Trophoblast cell (in vitro differentiated cells and primary cell): ENCODE data around the gene PSMB10.

Experiments used
- DNase-seq, 2 donors: peaks; one replicate each; pipeline ENCODE4 v3.0.0-alpha.2; 2016
- H2AFZ ChIP-seq: 2 replicates; pipeline ENCODE4 v1.6.1; 2013; ENCODE audit warnings: low read length, moderate library complexity, mild to moderate bottlenecking; ENCODE audit not compliant: insufficient read depth, poor library complexity
- H2AK5ac ChIP-seq: 2 replicates; pipeline ENCODE4 v1.6.1; 2013; ENCODE audit warnings: mild to moderate bottlenecking, low read length
- H2BK120ac ChIP-seq: 2 replicates; pipeline ENCODE4 v1.6.1; 2013; ENCODE audit warnings: low read length, mild to moderate bottlenecking, moderate library complexity; ENCODE audit not compliant: insufficient read depth, poor library complexity
- H2BK12ac ChIP-seq: 2 replicates; pipeline ENCODE4 v1.6.1; 2013; ENCODE audit warnings: mild to moderate bottlenecking, low read length, moderate library complexity
- H2BK5ac ChIP-seq: 2 replicates; pipeline ENCODE4 v1.6.1; 2013; ENCODE audit warnings: low read length, low read depth, moderate library complexity, mild to moderate bottlenecking; ENCODE audit not compliant: poor library complexity
- H3K14ac ChIP-seq: 2 replicates; pipeline ENCODE4 v1.6.1; 2013; ENCODE audit warnings: mild to moderate bottlenecking, low read length
- H3K18ac ChIP-seq: 2 replicates; pipeline ENCODE4 v1.6.1; 2013; ENCODE audit warnings: mild to moderate bottlenecking, low read length
- H3K23ac ChIP-seq: 2 replicates; pipeline ENCODE4 v1.6.1; 2013; ENCODE audit warnings: low read length
- H3K27ac ChIP-seq: 2 replicates; pipeline ENCODE4 v1.5.1; 2013; ENCODE audit warnings: low read depth, mild to moderate bottlenecking, inconsistent platforms, low read length, moderate library complexity
- H3K27me3 ChIP-seq: 2 replicates; pipeline ENCODE4 v1.6.1; 2013; ENCODE audit warnings: inconsistent platforms, mild to moderate bottlenecking, low read length, moderate library complexity; ENCODE audit not compliant: insufficient read depth
- H3K36me3 ChIP-seq, 2 experiments: 1 replicate in 1 of 2; 2 replicates in 1 of 2; pipeline ENCODE4 v1.6.1; 2013; ENCODE audit warnings: low read length in 2 of 2, mild to moderate bottlenecking in 2 of 2, moderate library complexity in 1 of 2; ENCODE audit not compliant: insufficient read depth in 2 of 2, control insufficient read depth in 1 of 2
- H3K4ac ChIP-seq: 2 replicates; pipeline ENCODE4 v1.6.1; 2013; ENCODE audit warnings: low read depth, mild to moderate bottlenecking, low read length, moderate library complexity
- H3K4me1 ChIP-seq, 2 experiments: 1 replicate in 1 of 2; 2 replicates in 1 of 2; pipeline ENCODE4 v1.6.1; 2013; ENCODE audit warnings: low read length in 2 of 2, mild to moderate bottlenecking in 2 of 2, moderate library complexity in 1 of 2; ENCODE audit not compliant: insufficient read depth in 2 of 2, control insufficient read depth in 1 of 2
- H3K4me2 ChIP-seq: 2 replicates; pipeline ENCODE4 v1.6.1; 2013; ENCODE audit warnings: inconsistent platforms, mild to moderate bottlenecking, low read length, moderate library complexity
- H3K4me3 ChIP-seq: 2 replicates; pipeline ENCODE4 v1.5.1; 2013; ENCODE audit warnings: mild to moderate bottlenecking, low read depth, low read length, inconsistent platforms
- H3K79me1 ChIP-seq: one replicate; pipeline ENCODE4 v1.6.1; 2013; ENCODE audit warnings: low read length
- H3K79me2 ChIP-seq: 2 replicates; pipeline ENCODE4 v1.6.1; 2013; ENCODE audit warnings: low read length, mild to moderate bottlenecking; ENCODE audit not compliant: control insufficient read depth, insufficient read depth, poor library complexity
- H3K9ac ChIP-seq: 2 replicates; pipeline ENCODE4 v1.6.1; 2013; ENCODE audit warnings: mild to moderate bottlenecking, low read length
- H3K9me3 ChIP-seq: 2 replicates; pipeline ENCODE4 v1.6.1; 2013; ENCODE audit warnings: low read depth, mild to moderate bottlenecking, control low read depth, inconsistent platforms, low read length; ENCODE audit not compliant: insufficient read depth
- H4K12ac ChIP-seq: 2 replicates; pipeline ENCODE4 v1.6.1; 2013; ENCODE audit warnings: low read depth, mild to moderate bottlenecking, low read length, moderate library complexity
- H4K8ac ChIP-seq: 2 replicates; pipeline ENCODE4 v1.6.1; 2013; ENCODE audit warnings: low read depth, mild to moderate bottlenecking, low read length, moderate library complexity
- H4K91ac ChIP-seq: one replicate; pipeline ENCODE4 v1.6.1; 2013; ENCODE audit warnings: low read depth, mild to moderate bottlenecking, low read length, moderate library complexity
- WGBS: extraction: QIAGEN DNeasy Blood & Tissue Kit; methylation state at CpG from one replicate; pipeline ENCODE4 v1.1.7; 2013; ENCODE audit warnings: missing lambda C conversion rate; ENCODE audit not compliant: insufficient read length, insufficient coverage; ENCODE audit errors: extremely low coverage; 5-methylcytosine and 5-hydroxymethylcytosine counted together

The PSMB10 gene

GRCh38 chr16:67892375-67892774 is 44.3 kb downstream of the PSMB10 start:
- Histone ChIP-seq H3K9me3 (no peaks in the 10 kb centered on the region), H3K27ac (no peak overlapping the region), H3K9ac (no peak overlapping the region), H3K4me3 (no peak overlapping the region), H2BK120ac (no peak overlapping the region), H4K12ac (no peak overlapping the region), H3K27me3 (no peaks in the 10 kb centered on the region), H4K8ac (no peak overlapping the region), H3K4me2 (peak overlapping the region; percentile 67), H3K18ac (no peak overlapping the region), H2AK5ac (no peak overlapping the region), H3K79me2 (peaks cover 8% of the 10 kb centered on the region), H3K79me1 (peaks cover 6% of the 10 kb centered on the region), H2BK12ac (no peak overlapping the region), H3K23ac (no peak overlapping the region), H3K4me1 (peaks cover 5 to 8% of the 10 kb centered on the region in 2 experiments), H3K36me3 (no peaks in the 10 kb centered on the region), H3K4ac (no peak overlapping the region), H3K14ac (no peak overlapping the region), H2AFZ (no peak overlapping the region), H2BK5ac (no peak overlapping the region), H4K91ac (no peak overlapping the region)
- WGBS = no CpG with 5 or more reads among the region's 5 CpGs
- no peak for DNase-seq

GRCh38 chr16:67888331-67888730 is 48.3 kb downstream of the PSMB10 start:
- no peak overlapping the region for H3K9ac ChIP-seq
- H3K4me1 ChIP-seq = peaks cover 11 to 18% of the 10 kb centered on the region in 2 experiments
- no peak overlapping the region for H2AFZ ChIP-seq
- H4K8ac ChIP-seq = no peak overlapping the region
- no peak overlapping the region for H3K4ac ChIP-seq
- no peak overlapping the region for H2BK12ac ChIP-seq
- no peak overlapping the region for H3K23ac ChIP-seq
- H2AK5ac ChIP-seq = no peak overlapping the region
- H3K9me3 ChIP-seq = no peaks in the 10 kb centered on the region
- no peak overlapping the region for H4K12ac ChIP-seq
- H3K4me2 ChIP-seq = no peak overlapping the region
- H3K18ac ChIP-seq = no peak overlapping the region
- no peak overlapping the region for H2BK120ac ChIP-seq
- H2BK5ac ChIP-seq = no peak overlapping the region
- DNase-seq = no peak
- no peak overlapping the region for H3K27ac ChIP-seq
- H3K4me3 ChIP-seq = no peak overlapping the region
- H3K27me3 ChIP-seq = no peaks in the 10 kb centered on the region
- WGBS = no CpG with 5 or more reads among the region's 3 CpGs
- no peak overlapping the region for H3K14ac ChIP-seq
- peaks cover 13 to 15% of the 10 kb centered on the region in 2 experiments for H3K36me3 ChIP-seq
- peaks cover 2% of the 10 kb centered on the region for H3K79me2 ChIP-seq
- H4K91ac ChIP-seq = no peak overlapping the region
- peaks cover 4% of the 10 kb centered on the region for H3K79me1 ChIP-seq

GRCh38 chr16:67886387-67886786 is 50.3 kb downstream of the PSMB10 start:
- Histone ChIP-seq H3K4me2 (no peak overlapping the region), H3K27me3 (no peaks in the 10 kb centered on the region), H3K9me3 (peaks cover 2% of the 10 kb centered on the region), H3K36me3 (peaks cover 29 to 31% of the 10 kb centered on the region in 2 experiments), H2BK5ac (no peak overlapping the region), H4K91ac (no peak overlapping the region), H3K79me2 (no peaks in the 10 kb centered on the region), H3K14ac (no peak overlapping the region), H3K4me1 (peaks cover 20 to 25% of the 10 kb centered on the region in 2 experiments), H4K12ac (no peak overlapping the region), H2AFZ (no peak overlapping the region), H2AK5ac (no peak overlapping the region), H3K9ac (no peak overlapping the region), H3K23ac (no peak overlapping the region), H2BK120ac (no peak overlapping the region), H3K4ac (no peak overlapping the region), H3K4me3 (no peak overlapping the region), H3K27ac (no peak overlapping the region), H2BK12ac (no peak overlapping the region), H3K18ac (no peak overlapping the region), H3K79me1 (peaks cover 2% of the 10 kb centered on the region), H4K8ac (no peak overlapping the region)
- WGBS = no CpG with 5 or more reads among the region's 5 CpGs
- no peak for DNase-seq

- no peak overlapping the region for H4K12ac ChIP-seq
- no peak overlapping the region for H2BK12ac ChIP-seq
- no peak overlapping the region for H2BK5ac ChIP-seq
- H4K91ac ChIP-seq = no peak overlapping the region
- no peak overlapping the region for H3K4ac ChIP-seq
- H4K8ac ChIP-seq = no peak overlapping the region
- no CpG with 5 or more reads among the region's 19 CpGs for WGBS
- no peak overlapping the region for H3K27ac ChIP-seq
- H3K4me2 ChIP-seq = no peak overlapping the region
- H3K27me3 ChIP-seq = no peaks in the 10 kb centered on the region
- H3K36me3 ChIP-seq = peaks cover 34 to 35% of the 10 kb centered on the region in 2 experiments
- H2AFZ ChIP-seq = no peak overlapping the region
- H2AK5ac ChIP-seq = no peak overlapping the region
- no peak for DNase-seq
- no peaks in the 10 kb centered on the region for H3K79me2 ChIP-seq
- H3K79me1 ChIP-seq = peaks cover 2% of the 10 kb centered on the region
- H3K14ac ChIP-seq = no peak overlapping the region
- no peak overlapping the region for H3K18ac ChIP-seq
- H3K4me1 ChIP-seq = peaks cover 20 to 25% of the 10 kb centered on the region in 2 experiments
- no peak overlapping the region for H2BK120ac ChIP-seq
- H3K4me3 ChIP-seq = no peak overlapping the region
- no peak overlapping the region for H3K23ac ChIP-seq
- peaks cover 2% of the 10 kb centered on the region for H3K9me3 ChIP-seq
- no peak overlapping the region for H3K9ac ChIP-seq
These were observed 50.7 kb downstream of the PSMB10 start for GRCh38 chr16:67885976-67886375.
